ENCODE measurements around the gene CD2AP. TPM values are rescaled to one million over a fixed set of nuclear protein-coding genes. Genes with fewer than 3 reads are reported as not detected.

CD2AP gene
- total RNA-seq, 4 donors from 2014 or later, result 21.2 to 34.4 (median 24.5) TPM

GRCh38 chr6:47573109-47573508, 95.5 kb downstream of the CD2AP start:
- Histone ChIP-seq H3K36me3 (peaks cover 0 to 12% of the 10 kb centered on the region in 2 donors), H3K4me1 (peaks cover 0 to 9% (median 0%) of the 10 kb centered on the region in 3 donors), H3K9me3 (no peaks in the 10 kb centered on the region), H3K27ac (no peak overlapping the region), H3K4me3 (no peak overlapping the region), H3K27me3 (no peaks in the 10 kb centered on the region)
- TF ChIP-seq POLR2A (IDR thresholded peaks at IDR 0.05) (no peak), EP300 (IDR thresholded peaks at IDR 0.05) (no peak), POLR2AphosphoS5 (IDR thresholded peaks at IDR 0.05) (no peak)
- TF ChIP-seq, protein P1, sequence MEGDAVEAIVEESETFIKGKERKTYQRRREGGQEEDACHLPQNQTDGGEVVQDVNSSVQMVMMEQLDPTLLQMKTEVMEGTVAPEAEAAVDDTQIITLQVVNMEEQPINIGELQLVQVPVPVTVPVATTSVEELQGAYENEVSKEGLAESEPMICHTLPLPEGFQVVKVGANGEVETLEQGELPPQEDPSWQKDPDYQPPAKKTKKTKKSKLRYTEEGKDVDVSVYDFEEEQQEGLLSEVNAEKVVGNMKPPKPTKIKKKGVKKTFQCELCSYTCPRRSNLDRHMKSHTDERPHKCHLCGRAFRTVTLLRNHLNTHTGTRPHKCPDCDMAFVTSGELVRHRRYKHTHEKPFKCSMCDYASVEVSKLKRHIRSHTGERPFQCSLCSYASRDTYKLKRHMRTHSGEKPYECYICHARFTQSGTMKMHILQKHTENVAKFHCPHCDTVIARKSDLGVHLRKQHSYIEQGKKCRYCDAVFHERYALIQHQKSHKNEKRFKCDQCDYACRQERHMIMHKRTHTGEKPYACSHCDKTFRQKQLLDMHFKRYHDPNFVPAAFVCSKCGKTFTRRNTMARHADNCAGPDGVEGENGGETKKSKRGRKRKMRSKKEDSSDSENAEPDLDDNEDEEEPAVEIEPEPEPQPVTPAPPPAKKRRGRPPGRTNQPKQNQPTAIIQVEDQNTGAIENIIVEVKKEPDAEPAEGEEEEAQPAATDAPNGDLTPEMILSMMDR (IDR thresholded peaks at IDR 0.05), result no peak
- WGBS, 2 donors (ENCODE audit: low coverage in 1 of 2), result 50 to 65% methylated on average over 2 of the region's 2 CpGs
- ATAC-seq, result no peak

- WGBS, 2 donors (ENCODE audit: low coverage in 1 of 2), result 93 to 95% methylated on average over 2 of the region's 2 CpGs
- Histone ChIP-seq H3K4me1 (peaks cover 0 to 9% (median 0%) of the 10 kb centered on the region in 3 donors), H3K9me3 (no peaks in the 10 kb centered on the region), H3K36me3 (peaks cover 0 to 29% of the 10 kb centered on the region in 2 donors), H3K27me3 (no peaks in the 10 kb centered on the region), H3K27ac (no peak overlapping the region), H3K4me3 (no peak overlapping the region)
- TF ChIP-seq, protein P1 (IDR thresholded peaks at IDR 0.05), result no peak
- TF ChIP-seq POLR2A (IDR thresholded peaks at IDR 0.05) (no peak), POLR2AphosphoS5 (IDR thresholded peaks at IDR 0.05) (no peak), EP300 (IDR thresholded peaks at IDR 0.05) (no peak)
- ATAC-seq, result no peak
Observed at GRCh38 chr6:47574789-47575188, 97.2 kb downstream of the CD2AP start.

GRCh38 chr6:47579040-47579439, 101.5 kb downstream of the CD2AP start:
- Histone ChIP-seq H3K27ac (no peak overlapping the region), H3K9me3 (no peaks in the 10 kb centered on the region), H3K36me3 (peaks cover 0 to 70% of the 10 kb centered on the region in 2 donors), H3K4me3 (no peak overlapping the region), H3K27me3 (no peaks in the 10 kb centered on the region), H3K4me1 (no peaks in the 10 kb centered on the region)
- TF ChIP-seq, protein P1 (IDR thresholded peaks at IDR 0.05), result no peak
- TF ChIP-seq POLR2A (IDR thresholded peaks at IDR 0.05) (no peak), EP300 (IDR thresholded peaks at IDR 0.05) (no peak), POLR2AphosphoS5 (IDR thresholded peaks at IDR 0.05) (no peak)
- 99 to 100% methylated on average over 4 of the region's 4 CpGs for WGBS, 2 donors (ENCODE audit: low coverage in 1 of 2)
- no peak for ATAC-seq

DNA sequence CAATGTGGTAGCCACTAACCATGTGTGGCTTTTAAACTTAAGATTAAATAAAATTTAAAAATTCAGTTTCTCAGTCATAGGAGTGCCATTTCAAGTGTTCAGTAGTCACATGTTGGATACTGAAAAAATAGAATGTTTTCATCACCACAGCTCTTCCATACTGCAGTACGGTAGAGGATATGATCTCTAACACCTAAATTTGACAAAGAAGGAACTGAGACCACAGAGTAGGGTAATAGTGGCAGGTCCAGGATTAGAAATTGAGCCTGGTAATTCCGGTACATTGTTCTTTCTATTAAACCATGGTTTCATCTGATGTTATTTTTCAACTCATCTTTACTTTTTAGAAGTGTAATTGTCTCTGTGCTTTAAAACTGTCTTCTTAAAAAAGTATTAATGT, 104.0 kb downstream of the CD2AP start:
- 76 to 100% methylated on average over 2 of the region's 2 CpGs for WGBS, 2 donors (ENCODE audit: low coverage in 1 of 2)
- ATAC-seq, result no peak
- H3K27ac ChIP-seq, result no peak overlapping the region
- no peaks in the 10 kb centered on the region for H3K9me3 ChIP-seq
- H3K27me3 ChIP-seq, result no peaks in the 10 kb centered on the region
- H3K36me3 ChIP-seq, result peaks cover 0 to 79% of the 10 kb centered on the region in 2 donors
- TF ChIP-seq EP300 (IDR thresholded peaks at IDR 0.05), result no peak
- TF ChIP-seq POLR2A (IDR thresholded peaks at IDR 0.05), result no peak
- no peak for TF ChIP-seq POLR2AphosphoS5 (IDR thresholded peaks at IDR 0.05)
- TF ChIP-seq, protein P1 (IDR thresholded peaks at IDR 0.05), result no peak
- no peak overlapping the region for H3K4me3 ChIP-seq
- H3K4me1 ChIP-seq, result no peaks in the 10 kb centered on the region

GRCh38 chr6:47587493-47587892, 109.9 kb downstream of the CD2AP start:
- peaks cover 0 to 55% of the 10 kb centered on the region in 2 donors for H3K36me3 ChIP-seq

More at GRCh38 chr6:47587493-47587892, 109.9 kb downstream of the CD2AP start:
- ATAC-seq, result no peak
- peaks cover 0 to 9% (median 0%) of the 10 kb centered on the region in 3 donors for H3K4me1 ChIP-seq
- no peaks in the 10 kb centered on the region for H3K27me3 ChIP-seq
- H3K27ac ChIP-seq, result no peak overlapping the region
- TF ChIP-seq POLR2AphosphoS5 (IDR thresholded peaks at IDR 0.05) (no peak), EP300 (IDR thresholded peaks at IDR 0.05) (no peak), POLR2A (IDR thresholded peaks at IDR 0.05) (no peak)
- TF ChIP-seq, protein P1 (IDR thresholded peaks at IDR 0.05), result no peak
- no peak overlapping the region for H3K4me3 ChIP-seq
- H3K9me3 ChIP-seq, result no peaks in the 10 kb centered on the region

All from gastroesophageal sphincter (tissue), 4 donors.